H1 (cell line): ENCODE results near the gene CNTN5. TPM values are rescaled to one million over a fixed set of nuclear protein-coding genes. Genes with fewer than 3 reads are reported as not detected.

Source experiments
- CTCF ChIA-PET: fragments of 300-600 bp; sonication (Branson Sonifier 250); formaldehyde crosslinking; loops from one replicate; lab custom pipeline; 2021; ENCODE audit not compliant: partially characterized antibody; lab: Charles Lee
- POLR2A ChIA-PET: fragments of 300-600 bp; sonication (Branson Sonifier 250); formaldehyde crosslinking; loops from one replicate; lab custom pipeline; 2021; ENCODE audit warnings: inconsistent platforms; ENCODE audit not compliant: partially characterized antibody; lab: Charles Lee
- DNase-seq, 2 experiments: peaks; one replicate each; pipeline versions ENCODE4 v3.0.0 to v3.0.0-alpha.2; 2010 to 2022; ENCODE audit warnings: low spot score in 2 of 2, low read depth in 1 of 2, mixed read lengths in 1 of 2
- FAIRE-seq: peaks from 2 replicates; lab custom pipeline; 2011; peaks lifted over from hg19 to GRCh38; lab: Jason Lieb, UNC
- H2AFZ ChIP-seq: 2 replicates; pipeline ENCODE4 v1.8.1; 2012; ENCODE audit warnings: low read length, inconsistent platforms
- H2AK5ac ChIP-seq: 2 replicates; pipeline ENCODE4 v1.6.1; 2013; ENCODE audit warnings: low read depth, low read length
- H2BK120ac ChIP-seq: replicated peaks from 2 replicates; pipeline ENCODE3; 2013; ENCODE audit warnings: low read depth, low read length, inconsistent platforms
- H2BK12ac ChIP-seq: 2 replicates; pipeline ENCODE4 v1.6.1; 2013; ENCODE audit warnings: low read depth, low read length
- H2BK15ac ChIP-seq: 2 replicates; pipeline ENCODE4 v1.6.1; 2013; ENCODE audit warnings: low read length
- H2BK20ac ChIP-seq: 2 replicates; pipeline ENCODE4 v1.6.1; 2013; ENCODE audit warnings: low read length
- H2BK5ac ChIP-seq: 2 replicates; pipeline ENCODE4 v1.6.1; 2013; ENCODE audit warnings: low read depth, low read length
- H3K14ac ChIP-seq: 2 replicates; pipeline ENCODE4 v1.6.1; 2013; ENCODE audit warnings: inconsistent platforms; ENCODE audit not compliant: insufficient read length
- H3K18ac ChIP-seq: 2 replicates; pipeline ENCODE4 v1.6.1; 2013; ENCODE audit warnings: low read length; ENCODE audit errors: extremely low read depth
- H3K23ac ChIP-seq: 2 replicates; pipeline ENCODE4 v1.6.1; 2013; ENCODE audit warnings: inconsistent platforms; ENCODE audit not compliant: insufficient read length
- H3K23me2 ChIP-seq: 2 replicates; pipeline ENCODE4 v1.6.1; 2013; ENCODE audit warnings: low read depth, low read length
- H3K27ac ChIP-seq: 2 replicates; pipeline ENCODE4 v1.6.1; 2011; ENCODE audit warnings: low read depth, low read length, inconsistent platforms
- H3K27me3 ChIP-seq, 4 experiments: replicated peaks in 1 of 4; 1 replicate in 1 of 4; 2 replicates in 3 of 4; pipeline versions ENCODE4 v1.6.1 to v1.8.1; 2011 to 2013; ENCODE audit warnings: low read length in 3 of 4, mild to moderate bottlenecking in 3 of 4, inconsistent platforms in 2 of 4, mixed read lengths in 2 of 4, moderate library complexity in 1 of 4; ENCODE audit not compliant: control insufficient read depth in 3 of 4, insufficient read depth in 3 of 4; ENCODE audit errors: extremely low read depth in 1 of 4
- H3K36me3 ChIP-seq, 4 experiments: 2 replicates each; pipeline versions ENCODE4 v1.6.1 to v1.8.1; 2011 to 2013; ENCODE audit warnings: mild to moderate bottlenecking in 4 of 4, low read length in 3 of 4, moderate library complexity in 2 of 4, control low read depth in 1 of 4, inconsistent platforms in 1 of 4; ENCODE audit not compliant: insufficient read depth in 4 of 4, control insufficient read depth in 2 of 4
- H3K4ac ChIP-seq: replicated peaks from 2 replicates; pipeline ENCODE3; 2013; ENCODE audit warnings: low read length, low read depth, mixed read lengths, inconsistent platforms; ENCODE audit not compliant: insufficient read length
- H3K4me1 ChIP-seq, 4 experiments: replicated peaks in 1 of 4; 1 replicate in 1 of 4; 2 replicates in 3 of 4; pipeline versions ENCODE4 v1.6.1 to v1.8.1; 2011 to 2013; ENCODE audit warnings: low read length in 3 of 4, inconsistent platforms in 2 of 4, mixed read lengths in 1 of 4; ENCODE audit not compliant: insufficient read depth in 4 of 4, control insufficient read depth in 3 of 4
- H3K4me2 ChIP-seq, 2 experiments: 2 replicates each; pipeline versions ENCODE4 v1.6.1 to v1.8.1; 2011 to 2013; ENCODE audit warnings: low read depth in 2 of 2, low read length in 2 of 2, control low read depth in 1 of 2, inconsistent platforms in 1 of 2, mild to moderate bottlenecking in 1 of 2; ENCODE audit not compliant: insufficient read depth in 1 of 2
- H3K4me3 ChIP-seq, 4 experiments: fragments of 200-600, 300-600 bp in 1 of 4; sonication (generic), shearing (Covaris generic), sonication (Bioruptor Twin) in 1 of 4; 2 replicates each; pipeline versions ENCODE4 v1.5.1 to v1.8.1; 2011 to 2016; ENCODE audit warnings: low read length in 4 of 4, low read depth in 3 of 4, control low read depth in 2 of 4, inconsistent platforms in 2 of 4, mild to moderate bottlenecking in 2 of 4, mixed read lengths in 1 of 4, moderate library complexity in 1 of 4; ENCODE audit not compliant: insufficient read depth in 2 of 4; ENCODE audit errors: extremely low read depth in 1 of 4
- H3K56ac ChIP-seq: replicated peaks from 2 replicates; pipeline ENCODE3; 2013; ENCODE audit warnings: low read depth, mild to moderate bottlenecking, mixed read lengths, low read length, inconsistent platforms; ENCODE audit not compliant: insufficient read length
- H3K79me1 ChIP-seq: 2 replicates; pipeline ENCODE4 v1.6.1; 2013; ENCODE audit warnings: low read depth, low read length, control low read depth
- H3K79me2 ChIP-seq, 2 experiments: 2 replicates each; pipeline versions ENCODE4 v1.6.1 to v1.8.1; 2012 to 2013; ENCODE audit warnings: low read length in 2 of 2, mild to moderate bottlenecking in 2 of 2, inconsistent platforms in 1 of 2; ENCODE audit not compliant: insufficient read depth in 2 of 2, control insufficient read depth in 1 of 2
- H3K9ac ChIP-seq, 4 experiments: replicated peaks in 1 of 4; 1 replicate in 1 of 4; 2 replicates in 3 of 4; pipeline versions ENCODE4 v1.6.1 to v1.8.1; 2011 to 2013; ENCODE audit warnings: low read depth in 3 of 4, low read length in 3 of 4, control low read depth in 2 of 4, mild to moderate bottlenecking in 2 of 4, moderate library complexity in 2 of 4, inconsistent platforms in 1 of 4; ENCODE audit errors: extremely low read depth in 1 of 4
- H3K9me3 ChIP-seq, 2 experiments: 2 replicates each; pipeline versions ENCODE4 v1.6.1 to v1.8.1; 2012 to 2013; ENCODE audit warnings: mild to moderate bottlenecking in 2 of 2, moderate library complexity in 2 of 2, control low read depth in 1 of 2, inconsistent platforms in 1 of 2, low read depth in 1 of 2, low read length in 1 of 2, mixed read lengths in 1 of 2; ENCODE audit not compliant: insufficient read depth in 2 of 2
- H4K20me1 ChIP-seq, 2 experiments: replicated peaks in 1 of 2; 2 replicates each; pipeline versions ENCODE3 to v1.8.1; 2011 to 2013; ENCODE audit warnings: inconsistent platforms in 2 of 2, low read length in 2 of 2, mild to moderate bottlenecking in 1 of 2; ENCODE audit not compliant: insufficient read depth in 2 of 2, control insufficient read depth in 1 of 2
- H4K5ac ChIP-seq: 2 replicates; pipeline ENCODE4 v1.6.1; 2013; ENCODE audit warnings: low read length, low read depth, mixed read lengths, inconsistent platforms; ENCODE audit not compliant: insufficient read length
- H4K8ac ChIP-seq: 2 replicates; pipeline ENCODE4 v1.8.0; 2013; ENCODE audit warnings: mild to moderate bottlenecking, moderate library complexity, low read length, inconsistent platforms; ENCODE audit not compliant: insufficient read depth; ENCODE audit errors: extremely low read depth
- H4K91ac ChIP-seq: replicated peaks from 2 replicates; pipeline ENCODE3; 2013; ENCODE audit warnings: low read length, mixed read lengths, inconsistent platforms; ENCODE audit not compliant: insufficient read length
- CEBPB ChIP-seq: IDR thresholded peaks from 2 replicates; pipeline ENCODE4 v1.6.1; 2012; ENCODE audit warnings: low read depth, low read length
- TAF1 ChIP-seq: IDR thresholded peaks from 2 replicates; pipeline ENCODE4 v1.6.1; 2011; ENCODE audit warnings: mild to moderate bottlenecking, low read depth, low read length
- WGBS, 2 experiments: shearing (Covaris generic) in 1 of 2; methylation state at CpG; one replicate each; pipeline versions ENCODE4 v1.1.6 to v1.1.7; 2013 to 2015; ENCODE audit warnings: low lambda C conversion rate in 2 of 2, mixed read lengths in 2 of 2, inconsistent platforms in 1 of 2, low coverage in 1 of 2, missing lambda C conversion rate in 1 of 2; ENCODE audit not compliant: insufficient replicate concordance in 2 of 2, insufficient coverage in 1 of 2, insufficient read length in 1 of 2; ENCODE audit errors: extremely low coverage in 1 of 2, missing lambda C conversion rate in 1 of 2; 5-methylcytosine and 5-hydroxymethylcytosine counted together
- polyA plus RNA-seq, 7 experiments: library from polyadenylated mRNA; depleted of rRNA in 3 of 7; stranded (reverse) in 5 of 7; unstranded in 2 of 7; fragments of >200 nt in 5 of 7; fragments of 200-250 nt in 2 of 7; gene quantifications; 1 replicate in 5 of 7; 2 replicates in 1 of 7; 4 replicates in 1 of 7; pipeline versions ENCODE4 v1.2.1 to v1.2.3, GENCODE V29; 2011 to 2013; ENCODE audit warnings: missing spikeins in 2 of 7, mixed read lengths in 2 of 7
- total RNA-seq: library from RNA; stranded (reverse); fragmentation: NEBNext Ultra II Directional; extraction: Animal tissue kit (Norgen Biotek cat#: 25700); gene quantifications from 2 replicates; pipeline ENCODE4 v1.2.1, GENCODE V29; 2021

The CNTN5 gene
- total and polyA plus RNA-seq, 2 of the 8 experiments (the other 6 are each of a cell fraction or from before 2014, with no cell fraction given): not detected

- Histone ChIP-seq H2BK15ac (no peak overlapping the region), H2AK5ac (no peak overlapping the region), H3K4me1 (peaks cover 0 to 4% (median 1%) of the 10 kb centered on the region in 4 experiments; a peak in 4 of 7 replicates), H3K9me3 (no peaks in the 10 kb centered on the region), H2BK120ac (no peak overlapping the region), H4K91ac (no peak overlapping the region), H2BK20ac (no peak overlapping the region), H3K9ac (no peak overlapping the region), H4K20me1 (no peaks in the 10 kb centered on the region), H3K27ac (no peak overlapping the region), H4K5ac (no peak overlapping the region), H3K14ac (no peak overlapping the region), H3K18ac (no peak overlapping the region), H3K23ac (no peak overlapping the region), H3K27me3 (no peaks in the 10 kb centered on the region), H3K4ac (no peak overlapping the region), H4K8ac (no peak overlapping the region), H3K79me2 (no peaks in the 10 kb centered on the region), H3K4me3 (no peak overlapping the region), H2BK12ac (no peak overlapping the region), H2AFZ (no peak overlapping the region), H3K4me2 (no peak overlapping the region), H3K56ac (no peak overlapping the region), H3K36me3 (no peaks in the 10 kb centered on the region), H3K79me1 (no peaks in the 10 kb centered on the region), H2BK5ac (no peak overlapping the region), H3K23me2 (no peaks in the 10 kb centered on the region)
- FAIRE-seq (no peak), DNase-seq (no peak)
- CTCF ChIA-PET: no interaction called here
- POLR2A ChIA-PET: no interaction called here
- 91% methylated on average over 2 of the region's 2 CpGs; no CpG with 5 or more reads in 1 of the 2 experiments for WGBS, 2 experiments
- TF ChIP-seq TAF1 (no peak), CEBPB (peak; percentile 72; the same call in 1 of the 2 replicates)
Observed at GRCh38 chr11:99509863-99510262, 489.1 kb downstream of the CNTN5 start.
